Sciatic nerve (tissue), 2 donors: Measurements from ENCODE around the gene GLCE. TPM values are rescaled to one million over a fixed set of nuclear protein-coding genes. Genes with fewer than 3 reads are reported as not detected.
"Not testable (repeated sequence)": the region's sequence is repeated elsewhere in the genome, so short reads cannot be mapped to it uniquely, and the experiment has no call there.

Experiments used
- ATAC-seq: fragments of 200-7000 bp; cut with Tn5 transposase; one replicate; pipeline ENCODE4 v1.9.1; 2020; ENCODE audit warnings: mild to moderate bottlenecking, moderate library complexity
- DNase-seq: peaks from one replicate; pipeline ENCODE4 v3.0.0-alpha.2; 2020; ENCODE audit warnings: low spot score
- intact Hi-C: fragments of 100-400 bp; cut with DNase I; formaldehyde crosslinking; loops from one replicate; pipeline ENCODE4 v1.14.2; 2022
- total RNA-seq: library from RNA; stranded (reverse); fragmentation: NEBNext Ultra II Directional; extraction: Animal tissue kit (Norgen Biotek cat#: 25700); gene quantifications from one replicate; pipeline ENCODE4 v1.2.1, GENCODE V29; 2021
- donor health status: DM: no; HTN: no; CAD: no.
- donor health status: DM: no; HTN: no; CAD: no.

Gene GLCE
- total RNA-seq, 1 donor from 2014 or later, result 16.5 TPM

DNA sequence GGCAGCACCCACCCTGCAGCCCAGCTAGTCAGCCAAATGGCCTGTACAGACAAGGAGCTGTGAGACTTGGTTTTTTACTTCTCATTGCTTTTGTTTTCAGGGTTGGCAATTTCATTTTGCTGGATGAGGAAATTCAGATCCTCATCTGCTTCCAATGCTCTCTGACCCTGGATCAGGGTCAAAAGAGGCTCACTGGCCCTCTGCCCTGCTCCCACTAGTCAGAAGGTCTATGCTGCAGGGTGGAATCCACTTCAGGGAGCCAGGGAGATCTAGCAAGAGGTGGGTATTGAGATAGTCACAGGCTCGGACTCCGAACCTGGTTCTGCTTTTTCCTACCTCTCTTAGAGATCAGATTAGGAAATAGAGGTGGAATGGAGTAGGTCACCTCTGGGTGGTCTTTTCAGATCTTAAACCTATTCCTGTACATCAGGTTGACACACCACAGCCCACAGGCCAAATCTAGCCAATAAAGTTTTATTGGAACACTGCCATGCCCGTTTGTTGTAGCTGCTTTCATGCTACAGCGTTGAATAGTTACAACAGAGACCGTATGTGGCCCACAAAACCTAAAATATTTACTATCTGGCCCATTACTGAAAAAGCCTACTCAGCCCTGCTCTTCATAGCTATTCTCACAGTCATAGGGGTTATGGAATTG is 26.4 kb upstream of the GLCE start:
- DNase-seq (no peak), ATAC-seq (no peak)
- intact Hi-C loops, result no loop called here

- intact Hi-C loops, result no loop called here
- no peak for ATAC-seq
These were observed 25.6 kb upstream of the GLCE start for GRCh38 chr15:69134791-69135190.

DNA sequence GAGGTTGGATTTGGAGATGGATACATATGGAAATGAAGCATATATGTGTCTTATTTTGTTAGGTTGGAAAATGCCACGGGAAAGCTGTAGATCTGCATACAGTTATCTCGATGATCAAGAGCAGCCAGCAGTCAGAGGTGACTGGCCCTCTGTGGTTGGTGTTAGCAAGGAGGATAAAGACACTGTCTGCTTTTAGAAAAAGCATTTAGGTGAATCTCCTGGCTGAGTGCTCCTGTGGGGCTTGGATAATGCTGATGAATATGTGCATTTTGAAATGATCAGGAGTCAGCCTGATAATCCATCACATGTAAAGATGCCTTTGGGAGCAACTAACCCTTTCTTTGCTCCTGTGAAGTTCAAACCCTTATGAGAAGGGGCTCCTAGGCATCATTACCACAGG is 24.9 kb upstream of the GLCE start:
- no peak for ATAC-seq
- DNase-seq, result no peak
- intact Hi-C loops, result no loop called here

More at GRCh38 chr15:69134791-69135190, 25.6 kb upstream of the GLCE start:
- no peak for DNase-seq

- intact Hi-C loops, result no loop called here
- ATAC-seq, result no peak
- DNase-seq, result no peak
These were observed 21.5 kb upstream of the GLCE start for GRCh38 chr15:69138963-69139362.

- intact Hi-C loops, result no loop called here
- ATAC-seq, result no peak
- DNase-seq, result no peak
These were observed 20.1 kb upstream of the GLCE start for GRCh38 chr15:69140306-69140705.

- no peak for DNase-seq
- intact Hi-C loops, result no loop called here
- ATAC-seq, result no peak
These were observed 19.1 kb upstream of the GLCE start for GRCh38 chr15:69141286-69141701.

DNA sequence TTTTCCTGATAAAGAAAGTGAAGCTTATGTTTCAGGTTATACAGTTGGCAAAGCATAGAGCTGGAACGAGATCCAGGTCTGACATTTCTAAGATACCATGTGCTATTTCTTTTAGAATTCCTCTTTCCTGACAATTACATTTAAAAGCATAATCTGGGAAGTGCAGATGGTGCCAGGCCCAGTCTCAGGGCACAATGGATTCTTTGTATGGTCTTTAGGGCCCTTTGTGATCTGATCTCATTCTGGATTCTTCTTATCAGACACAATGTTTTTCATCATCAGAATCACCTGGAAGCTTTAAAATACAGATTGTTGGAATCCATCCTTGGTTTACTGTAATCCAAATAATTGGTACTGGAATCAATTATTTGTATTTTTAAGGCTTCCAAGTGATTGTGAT is 18.6 kb upstream of the GLCE start:
- no peak for ATAC-seq
- DNase-seq, result no peak
- intact Hi-C loops, result no loop called here

GRCh38 chr15:69143756-69144436 is 16.5 kb upstream of the GLCE start:
- ATAC-seq (no peak), DNase-seq (no peak)
- intact Hi-C loops, result no loop called here

GRCh38 chr15:69144530-69144929 is 15.9 kb upstream of the GLCE start:
- intact Hi-C loops, result no loop called here
- ATAC-seq (no peak), DNase-seq (no peak)

GRCh38 chr15:69145149-69145693 is 15.2 kb upstream of the GLCE start:
- intact Hi-C loops, result no loop called here
- ATAC-seq (no peak), DNase-seq (no peak)

DNA sequence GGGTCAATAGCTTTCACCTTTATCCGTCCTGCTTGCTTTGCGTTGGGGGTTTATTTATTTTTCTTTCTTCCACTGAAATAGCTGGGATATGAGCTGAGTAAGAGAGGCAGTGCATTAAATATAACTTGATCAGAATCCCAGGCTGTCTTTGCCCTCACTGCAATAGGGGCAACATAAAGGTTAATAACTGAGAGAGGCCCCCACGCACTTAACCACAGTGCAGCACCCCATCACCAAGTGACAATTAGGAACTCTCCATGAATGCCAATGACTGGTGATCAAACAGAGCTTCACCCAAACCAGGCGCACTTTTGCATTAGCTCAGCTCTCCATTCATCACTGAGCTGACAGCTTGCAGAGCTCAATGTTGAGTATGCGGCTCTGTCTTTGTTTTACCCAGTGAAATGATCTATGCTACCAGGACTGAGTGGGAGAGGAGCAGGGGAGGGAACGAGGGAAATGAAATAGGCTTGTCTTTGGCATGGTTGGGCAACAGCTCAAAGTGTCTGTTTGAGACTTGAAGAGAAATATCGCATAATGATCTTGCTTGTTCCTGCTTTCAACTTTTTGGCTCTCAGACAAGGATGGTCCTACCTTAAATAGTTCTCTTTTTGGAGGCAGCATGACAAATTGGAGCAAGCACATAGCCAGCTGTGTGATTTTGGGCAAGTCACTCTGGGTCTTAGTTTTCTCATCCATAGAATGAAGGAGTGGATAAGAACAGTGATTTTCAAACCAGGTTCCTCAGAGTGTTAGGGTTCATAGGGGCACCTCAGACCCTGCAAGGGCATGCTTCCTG is 14.5 kb upstream of the GLCE start:
- ATAC-seq (peak; percentile 42), DNase-seq (no peak)
- intact Hi-C loops, result no loop called here

DNA sequence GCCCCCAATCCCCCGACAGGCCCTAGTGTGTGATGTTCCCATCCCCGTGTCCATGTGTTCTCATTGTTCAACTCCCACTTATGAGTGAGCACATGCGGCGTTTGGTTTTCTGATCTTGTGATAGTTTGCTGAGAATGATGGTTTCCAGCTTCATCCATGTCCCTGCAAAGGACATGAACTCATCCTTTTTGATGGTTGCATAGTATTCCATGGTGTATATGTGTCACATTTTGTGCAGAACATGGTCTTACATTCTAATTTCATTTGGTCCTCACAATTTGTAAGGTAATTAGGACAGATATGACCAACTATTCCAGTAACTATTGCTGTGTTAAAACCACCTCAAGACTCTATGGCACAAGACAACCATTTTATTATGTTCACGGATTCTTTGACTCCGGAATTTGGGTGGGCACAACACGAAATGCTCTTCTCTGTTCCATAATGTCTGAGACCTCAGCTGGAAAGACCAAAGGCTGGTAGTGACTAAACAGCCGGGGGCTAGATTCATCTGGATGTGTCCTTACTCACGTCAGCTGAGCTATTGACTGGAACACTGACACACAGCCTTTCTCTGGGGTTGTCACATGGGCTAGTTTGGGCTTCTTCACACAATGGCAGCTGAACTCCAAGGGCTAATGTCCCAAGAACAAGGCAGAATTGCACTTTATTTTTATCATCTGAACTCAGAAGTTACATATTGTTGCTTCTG is 13.6 kb upstream of the GLCE start:
- intact Hi-C loops, result no loop called here
- DNase-seq (no peak), ATAC-seq (no peak)

- no peak for DNase-seq
- no peak for ATAC-seq
- intact Hi-C loops, result no loop called here
These were observed 12.0 kb upstream of the GLCE start for GRCh38 chr15:69148465-69148864.

- intact Hi-C loops, result no loop called here
- no peak for DNase-seq
- ATAC-seq, result no peak
These were observed 11.3 kb upstream of the GLCE start for GRCh38 chr15:69149163-69149562.

- ATAC-seq (no peak), DNase-seq (no peak)
- intact Hi-C loops, result no loop called here
These were observed 10.6 kb upstream of the GLCE start for GRCh38 chr15:69149803-69150202.

DNA sequence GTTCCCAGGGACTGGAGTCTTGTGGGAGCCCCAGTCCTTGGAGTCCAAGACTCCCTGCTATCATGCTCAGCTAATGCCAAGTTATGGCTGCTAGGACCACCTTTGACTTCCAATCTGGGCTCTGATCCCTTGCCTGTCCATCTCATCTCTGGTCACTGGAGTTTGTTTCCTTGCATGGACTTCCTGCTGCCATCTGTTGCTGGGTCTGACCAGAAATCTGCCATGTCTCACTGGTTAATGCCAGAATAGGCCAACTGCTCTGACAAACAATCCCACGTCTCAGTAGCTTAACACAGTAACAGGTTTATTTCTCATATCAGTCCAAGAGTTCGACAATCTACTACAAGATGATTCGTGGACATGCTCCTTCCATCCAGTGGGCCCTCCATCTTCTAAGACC is 10.1 kb upstream of the GLCE start:
- intact Hi-C loops, result no loop called here
- ATAC-seq (no peak), DNase-seq (no peak)

- DNase-seq (no peak), ATAC-seq (no peak)
- intact Hi-C loops, result no loop called here
These were observed 9.6 kb upstream of the GLCE start for GRCh38 chr15:69150841-69151240.

DNA sequence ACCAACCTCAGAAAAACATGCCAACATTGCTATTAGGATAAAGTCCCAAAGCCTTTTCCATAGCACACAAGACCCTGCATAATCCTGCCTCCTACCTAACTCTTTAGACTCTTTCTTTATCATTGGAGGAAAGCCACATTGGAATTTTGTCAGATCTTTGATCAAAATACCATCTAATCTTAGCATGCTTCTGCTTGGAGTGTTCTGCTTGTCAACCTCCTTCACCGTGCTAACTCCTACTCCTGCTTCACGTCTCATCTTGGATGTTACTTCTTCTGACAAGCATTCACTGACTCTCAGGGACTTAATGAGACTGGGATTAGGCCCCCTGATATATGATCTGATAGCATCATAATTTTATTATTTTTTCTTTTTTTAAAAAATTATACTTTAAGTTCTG is 7.4 kb upstream of the GLCE start:
- ATAC-seq, result no peak
- intact Hi-C loops, result no loop called here
- no peak for DNase-seq

DNA sequence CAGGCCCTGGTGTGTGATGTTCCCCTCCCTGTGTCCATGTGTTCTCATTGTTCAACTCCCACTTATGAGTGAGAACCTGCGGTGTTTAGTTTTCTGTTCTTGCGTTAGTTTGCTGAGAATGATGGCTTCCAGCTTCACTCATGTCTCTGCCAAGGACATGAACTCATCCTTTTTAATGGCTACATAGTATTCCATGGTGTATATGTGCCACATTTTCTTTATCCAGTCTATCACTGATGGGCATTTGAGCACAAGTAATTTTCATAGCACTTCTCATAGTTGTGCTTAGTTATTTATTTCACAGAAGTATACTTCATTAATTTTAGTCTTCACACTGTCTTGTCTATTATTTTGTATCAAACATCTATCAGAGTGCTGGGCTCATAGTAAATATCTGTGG is 6.8 kb upstream of the GLCE start:
- DNase-seq, intact Hi-C loops, ATAC-seq: not testable (repeated sequence)
